ENCODE data around the gene MED12.

The MED12 gene

GRCh38 chrX:71100581-71101505, 17.6 kb upstream of the MED12 start:
- Histone ChIP-seq H3K79me2 (no peaks in the 10 kb centered on the region), H3K4me3 (ENCODE audit: low read depth, low read length) (no peak overlapping the region), H3K27ac (no peak overlapping the region), H3K27me3 (ENCODE audit: control insufficient read depth, insufficient read depth, low read length) (no peaks in the 10 kb centered on the region), H3K4me1 (peaks cover 3% of the 10 kb centered on the region), H2AFZ (no peak overlapping the region), H3K9ac (no peak overlapping the region), H3K4me2 (ENCODE audit: low read length) (no peak overlapping the region), H3K36me3 (ENCODE audit: control insufficient read depth, insufficient read depth, low read length) (no peaks in the 10 kb centered on the region), H3K9me3 (ENCODE audit: control insufficient read depth, low read length) (no peaks in the 10 kb centered on the region)
- TF ChIP-seq, protein P1, sequence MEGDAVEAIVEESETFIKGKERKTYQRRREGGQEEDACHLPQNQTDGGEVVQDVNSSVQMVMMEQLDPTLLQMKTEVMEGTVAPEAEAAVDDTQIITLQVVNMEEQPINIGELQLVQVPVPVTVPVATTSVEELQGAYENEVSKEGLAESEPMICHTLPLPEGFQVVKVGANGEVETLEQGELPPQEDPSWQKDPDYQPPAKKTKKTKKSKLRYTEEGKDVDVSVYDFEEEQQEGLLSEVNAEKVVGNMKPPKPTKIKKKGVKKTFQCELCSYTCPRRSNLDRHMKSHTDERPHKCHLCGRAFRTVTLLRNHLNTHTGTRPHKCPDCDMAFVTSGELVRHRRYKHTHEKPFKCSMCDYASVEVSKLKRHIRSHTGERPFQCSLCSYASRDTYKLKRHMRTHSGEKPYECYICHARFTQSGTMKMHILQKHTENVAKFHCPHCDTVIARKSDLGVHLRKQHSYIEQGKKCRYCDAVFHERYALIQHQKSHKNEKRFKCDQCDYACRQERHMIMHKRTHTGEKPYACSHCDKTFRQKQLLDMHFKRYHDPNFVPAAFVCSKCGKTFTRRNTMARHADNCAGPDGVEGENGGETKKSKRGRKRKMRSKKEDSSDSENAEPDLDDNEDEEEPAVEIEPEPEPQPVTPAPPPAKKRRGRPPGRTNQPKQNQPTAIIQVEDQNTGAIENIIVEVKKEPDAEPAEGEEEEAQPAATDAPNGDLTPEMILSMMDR (IDR thresholded peaks at IDR 0.05), result no peak

DNA sequence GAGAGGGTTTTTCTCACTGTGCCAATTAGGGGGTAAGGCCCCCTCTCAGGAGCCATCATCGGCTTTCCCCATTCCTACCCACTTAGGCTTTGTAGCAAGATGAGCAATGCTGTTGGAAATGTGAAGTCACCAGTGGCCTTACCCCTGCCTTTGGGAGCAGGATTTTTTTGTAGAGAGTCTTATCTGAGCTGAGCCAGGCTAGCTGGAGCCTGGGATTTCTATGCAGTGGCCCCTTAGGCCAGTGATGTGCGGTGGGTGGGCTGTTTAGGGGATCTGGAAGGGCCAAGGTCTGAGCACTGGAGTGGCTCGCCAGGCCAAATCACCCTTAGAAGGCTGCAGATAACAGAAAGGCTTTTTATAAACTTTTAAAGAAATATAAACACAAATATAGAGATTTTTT, 16.1 kb upstream of the MED12 start:
- Histone ChIP-seq H2AFZ (no peak overlapping the region), H3K79me2 (no peaks in the 10 kb centered on the region), H3K9ac (no peak overlapping the region), H3K9me3 (ENCODE audit: control insufficient read depth, low read length) (no peaks in the 10 kb centered on the region), H3K36me3 (ENCODE audit: control insufficient read depth, insufficient read depth, low read length) (no peaks in the 10 kb centered on the region), H3K27me3 (ENCODE audit: control insufficient read depth, insufficient read depth, low read length) (no peaks in the 10 kb centered on the region), H3K4me1 (peaks cover 3% of the 10 kb centered on the region), H3K4me3 (ENCODE audit: low read depth, low read length) (no peak overlapping the region), H3K4me2 (ENCODE audit: low read length) (no peak overlapping the region), H3K27ac (no peak overlapping the region)
- TF ChIP-seq, protein P1 (IDR thresholded peaks at IDR 0.05), result no peak

GRCh38 chrX:71103110-71103983, 15.0 kb upstream of the MED12 start:
- peaks cover 3% of the 10 kb centered on the region for H3K4me1 ChIP-seq
- no peaks in the 10 kb centered on the region for H3K36me3 ChIP-seq (ENCODE audit: control insufficient read depth, insufficient read depth, low read length)
- H3K79me2 ChIP-seq, result no peaks in the 10 kb centered on the region
- H3K27ac ChIP-seq, result peak overlapping the region; percentile 7
- TF ChIP-seq, protein P1 (IDR thresholded peaks at IDR 0.05), result no peak
- no peaks in the 10 kb centered on the region for H3K9me3 ChIP-seq (ENCODE audit: control insufficient read depth, low read length)
- no peak overlapping the region for H3K9ac ChIP-seq
- peak overlapping the region; percentile 76 for H2AFZ ChIP-seq
- no peak overlapping the region for H3K4me3 ChIP-seq (ENCODE audit: low read depth, low read length)
- H3K4me2 ChIP-seq (ENCODE audit: low read length), result no peak overlapping the region
- no peaks in the 10 kb centered on the region for H3K27me3 ChIP-seq (ENCODE audit: control insufficient read depth, insufficient read depth, low read length)

DNA sequence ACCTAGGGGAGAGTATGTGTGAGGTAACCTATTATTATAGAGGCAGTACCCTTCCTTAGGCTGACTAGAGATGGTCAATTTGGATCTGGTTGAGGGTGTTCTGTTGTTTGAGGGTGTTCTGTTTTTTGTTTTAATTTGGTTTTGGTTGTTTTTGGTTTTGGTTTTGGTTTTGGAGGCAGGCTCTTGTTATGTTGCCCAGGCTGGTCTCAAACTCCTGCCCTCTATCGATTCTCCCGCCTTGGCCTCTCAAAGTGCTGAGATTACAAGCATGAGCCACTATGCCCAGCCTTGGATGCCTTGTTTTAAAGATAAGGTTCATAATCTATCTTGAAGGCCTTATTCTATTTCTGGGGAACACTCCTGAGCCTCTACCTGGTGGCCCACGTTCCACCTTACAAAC, 12.8 kb upstream of the MED12 start:
- H3K36me3 ChIP-seq (ENCODE audit: control insufficient read depth, insufficient read depth, low read length), result no peaks in the 10 kb centered on the region
- no peaks in the 10 kb centered on the region for H3K9me3 ChIP-seq (ENCODE audit: control insufficient read depth, low read length)
- no peak overlapping the region for H3K4me2 ChIP-seq (ENCODE audit: low read length)
- peaks cover 3% of the 10 kb centered on the region for H3K4me1 ChIP-seq
- H3K27ac ChIP-seq, result no peak overlapping the region
- H3K9ac ChIP-seq, result no peak overlapping the region
- H3K79me2 ChIP-seq, result no peaks in the 10 kb centered on the region
- H3K4me3 ChIP-seq (ENCODE audit: low read depth, low read length), result no peak overlapping the region
- H3K27me3 ChIP-seq (ENCODE audit: control insufficient read depth, insufficient read depth, low read length), result no peaks in the 10 kb centered on the region
- H2AFZ ChIP-seq, result no peak overlapping the region
- TF ChIP-seq, protein P1 (IDR thresholded peaks at IDR 0.05), result no peak
